NAMALWA (cell line): Measurements from ENCODE around the gene ROR1.
"Not testable (repeated sequence)": the region's sequence is repeated elsewhere in the genome, so short reads cannot be mapped to it uniquely, and the experiment has no call there.

Experiments
- DNase-seq: peaks from one replicate; pipeline ENCODE4 v3.0.0-alpha.2; 2015; ENCODE audit warnings: low spot score

The ROR1 gene

DNA sequence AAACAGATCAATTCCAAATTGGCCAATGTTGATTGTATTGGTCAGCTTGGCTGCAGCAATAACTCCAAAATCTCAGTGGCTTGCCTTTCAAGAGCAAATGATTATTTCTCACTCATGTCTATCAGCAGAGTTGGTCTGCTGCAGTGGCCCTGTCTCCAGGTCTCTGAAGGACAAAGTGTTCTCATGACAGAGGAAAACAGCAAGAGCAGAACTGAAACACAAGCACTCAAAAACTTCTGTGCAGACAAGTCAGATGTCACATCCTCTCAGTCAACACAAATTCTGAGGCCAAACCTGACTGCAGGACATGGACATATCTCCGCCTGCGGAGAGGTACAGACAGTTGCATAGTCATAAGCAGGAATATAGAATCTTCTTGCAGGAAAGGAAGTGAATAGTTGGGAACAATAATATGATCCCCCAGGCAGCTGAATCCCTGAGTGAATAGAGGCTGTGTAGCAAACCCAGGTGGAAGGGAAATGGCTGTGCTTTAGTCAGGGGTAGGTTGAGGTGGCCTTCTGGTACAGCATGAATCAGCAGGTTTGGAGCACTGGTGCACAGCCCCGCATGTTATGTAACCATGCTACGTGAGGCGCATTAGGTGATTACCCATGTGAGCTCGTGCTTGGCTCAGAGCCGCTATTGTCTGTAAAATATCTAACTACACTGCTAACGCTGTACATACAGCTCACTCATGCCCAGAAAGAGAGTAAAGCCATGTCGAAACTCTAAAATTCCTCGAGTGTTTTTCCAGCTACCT lies 412.5 kb downstream of the ROR1 start:
- no peak for DNase-seq

DNA sequence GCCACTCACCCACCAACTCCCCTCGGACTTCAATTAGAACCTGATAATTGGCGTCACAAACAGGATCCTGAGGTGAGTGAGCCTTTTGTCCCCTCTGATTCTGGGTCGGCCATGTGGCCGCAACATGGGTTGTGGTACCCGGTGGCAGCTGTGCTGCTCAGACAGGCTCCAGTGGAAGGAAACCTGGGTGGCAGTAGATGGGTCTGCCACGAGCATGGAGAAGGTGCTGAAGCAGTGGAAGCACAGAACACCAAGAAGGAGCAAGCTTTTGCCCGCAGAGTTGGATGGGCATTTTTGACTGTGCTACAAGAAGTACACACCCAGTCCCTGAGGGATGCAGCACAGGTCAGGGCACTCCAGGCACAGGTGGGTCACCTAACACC lies 413.1 kb downstream of the ROR1 start:
- DNase-seq, result no peak

DNA sequence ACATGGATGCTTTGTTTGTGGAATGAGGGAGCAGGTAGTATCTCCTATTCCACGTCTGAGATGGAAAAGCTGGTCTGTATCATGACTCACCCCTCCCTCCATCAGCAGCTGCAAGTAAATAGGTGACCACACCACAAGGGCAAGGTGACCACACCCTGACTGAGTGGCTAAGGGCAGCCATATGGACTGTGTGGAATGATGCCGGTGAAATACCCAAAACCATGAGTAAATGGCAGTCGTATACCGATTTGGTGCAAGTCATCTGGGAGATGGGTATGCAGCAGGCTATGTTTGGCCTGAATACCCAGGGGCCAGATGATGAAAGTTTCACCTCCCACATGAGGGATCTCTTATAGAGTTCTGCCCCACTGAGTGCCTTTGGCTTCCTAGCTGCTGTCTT lies 413.8 kb downstream of the ROR1 start:
- no peak for DNase-seq

DNA sequence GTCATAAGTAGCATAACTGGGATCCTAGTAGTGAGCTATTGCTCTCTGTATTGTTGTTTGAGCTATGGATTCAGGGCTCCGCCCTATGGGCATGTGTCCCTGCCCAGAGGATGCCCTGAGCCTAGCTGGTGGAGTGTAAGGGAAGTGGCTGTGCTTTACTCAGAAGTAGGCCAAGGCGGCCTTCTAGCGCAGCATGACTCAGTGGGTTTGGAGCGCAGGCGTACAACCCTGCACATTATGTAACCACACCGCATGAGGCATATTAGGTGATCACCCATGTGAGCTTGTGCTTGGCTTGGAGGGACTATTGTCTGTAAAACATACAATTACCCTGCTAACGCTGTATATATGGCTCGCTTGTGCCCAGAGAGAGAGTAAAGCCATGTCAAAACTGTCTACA lies 418.5 kb downstream of the ROR1 start:
- no peak for DNase-seq

DNA sequence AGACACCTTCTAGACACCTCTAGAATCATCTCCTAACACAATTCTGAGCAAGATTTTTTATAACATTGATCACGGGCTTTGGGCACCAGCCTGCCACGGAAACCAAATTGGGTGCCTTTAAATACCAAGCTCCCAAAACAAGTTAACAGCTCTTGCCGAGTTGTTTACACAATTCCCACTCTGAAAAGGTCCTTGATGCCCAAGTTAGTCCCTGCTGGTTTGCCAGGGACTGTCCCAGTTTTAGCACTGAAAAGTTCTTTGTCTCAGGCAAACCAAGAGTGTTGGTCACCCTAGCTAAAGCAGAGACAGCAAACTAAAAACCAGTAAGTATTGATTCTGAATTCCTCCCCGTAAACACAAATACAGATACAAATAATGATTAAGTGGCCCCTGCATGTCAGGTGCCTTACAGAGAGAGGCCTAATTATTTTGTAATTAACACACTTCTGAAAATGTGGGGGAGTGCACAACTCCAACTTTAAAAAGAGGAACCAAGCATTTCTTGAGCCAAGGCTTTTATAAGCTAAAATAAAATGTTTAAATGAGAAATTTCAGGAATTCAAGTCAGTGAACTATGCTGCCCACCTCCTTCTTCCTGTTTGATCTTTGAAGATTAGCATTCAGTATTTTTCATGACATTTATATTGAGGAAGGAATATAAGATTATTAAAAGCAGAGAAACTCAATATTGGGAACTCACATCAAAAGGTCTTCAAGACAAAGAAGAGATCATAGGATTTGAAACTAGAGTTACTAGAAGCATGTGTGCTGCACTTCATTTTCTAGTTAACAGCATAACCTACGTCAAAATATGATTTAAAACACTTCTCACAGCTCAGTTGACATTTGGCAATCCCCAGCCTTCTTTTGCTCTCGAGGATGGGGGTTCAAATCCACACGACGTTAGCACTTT lies 420.6 kb downstream of the ROR1 start:
- no peak for DNase-seq

DNA sequence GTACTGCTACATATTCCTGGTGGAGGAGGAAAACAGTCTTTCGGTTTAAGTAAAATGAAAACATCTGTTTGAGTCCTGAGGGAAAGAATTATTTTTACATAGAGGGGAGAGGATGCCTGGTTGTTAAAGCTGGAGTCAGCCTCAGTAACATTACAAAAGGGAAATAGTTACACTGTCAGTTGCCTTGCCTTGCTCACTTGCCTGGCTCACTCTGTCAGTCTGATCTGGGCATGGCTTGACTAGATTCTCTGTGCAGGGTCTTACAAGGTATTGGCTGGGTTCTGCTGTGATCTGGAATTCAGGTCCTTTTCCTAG lies 421.2 kb downstream of the ROR1 start:
- no peak for DNase-seq

DNA sequence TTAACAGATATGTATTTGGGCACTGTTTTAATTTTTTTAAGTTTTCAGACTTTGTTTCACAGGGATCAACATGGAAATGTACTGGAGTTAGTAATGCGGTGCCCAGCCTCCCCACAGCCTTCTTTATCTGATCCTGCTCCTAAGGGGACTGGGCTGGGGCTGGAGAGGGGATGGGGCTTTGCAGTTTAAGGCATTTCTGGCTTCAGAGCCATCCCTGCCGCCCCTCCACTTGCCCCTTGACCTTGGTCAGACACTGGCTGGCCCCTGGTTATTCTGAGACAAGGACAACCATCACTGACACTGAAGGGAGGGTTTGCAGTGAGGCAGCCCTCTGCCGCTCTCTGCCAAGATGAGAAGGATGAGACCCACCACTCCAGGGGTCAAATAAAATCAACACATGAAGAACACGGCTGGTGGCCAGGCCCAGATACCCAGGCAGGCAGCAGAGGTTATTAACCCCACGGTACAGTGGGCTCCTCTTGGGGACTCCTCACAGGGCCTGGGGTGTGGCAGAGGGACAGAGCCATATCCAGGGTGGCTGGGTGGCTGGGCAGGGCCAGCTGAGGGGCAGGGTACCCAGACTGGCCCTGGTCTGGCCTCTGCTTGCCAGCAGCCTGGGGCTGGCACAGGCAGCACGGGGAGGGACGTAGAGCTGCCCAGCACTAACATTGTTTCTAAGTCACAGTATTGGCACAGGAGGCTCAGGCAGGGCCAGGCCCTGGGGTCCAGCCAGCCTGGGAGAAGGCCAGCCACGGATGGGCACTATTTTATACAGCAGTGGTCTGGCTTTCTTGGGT lies 422.5 kb downstream of the ROR1 start:
- no peak for DNase-seq

DNA sequence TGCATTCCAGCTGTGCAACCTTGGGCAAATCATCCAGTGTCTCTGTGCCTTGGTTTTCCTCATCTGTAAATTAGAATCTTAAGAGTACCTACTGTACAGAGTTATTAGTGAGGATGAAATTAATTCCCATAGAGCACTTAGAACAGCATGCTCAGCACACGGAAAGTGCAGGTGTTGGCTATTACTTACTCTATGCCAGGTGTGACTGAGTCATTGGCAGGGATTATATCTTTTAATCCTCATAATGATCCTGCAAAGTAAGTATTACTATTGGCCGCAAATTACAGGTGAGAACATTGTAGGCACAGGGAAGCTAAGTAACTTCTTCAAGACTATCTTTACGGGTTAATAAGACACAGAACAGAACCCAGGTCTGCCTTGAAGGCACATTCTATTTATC lies 423.3 kb downstream of the ROR1 start:
- DNase-seq, result no peak

DNA sequence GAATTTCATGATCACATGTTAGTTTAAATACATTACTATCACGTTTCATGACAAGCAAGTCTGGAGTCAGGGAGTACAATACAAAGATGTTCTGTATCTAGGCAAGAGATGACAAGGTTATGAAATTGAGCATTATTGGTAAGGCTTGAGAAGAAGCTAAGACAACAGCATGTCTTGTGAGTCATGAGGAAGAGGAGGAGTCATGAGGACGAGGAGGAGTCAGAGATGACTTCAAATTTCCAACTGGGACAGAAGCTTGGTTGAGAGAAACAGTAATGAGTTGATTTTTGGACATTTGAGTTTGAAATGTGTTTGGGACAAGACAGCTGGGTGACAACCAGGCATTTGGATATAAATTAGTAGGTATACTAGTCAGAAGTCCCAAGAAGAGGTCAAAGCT lies 425.3 kb downstream of the ROR1 start:
- no peak for DNase-seq

DNA sequence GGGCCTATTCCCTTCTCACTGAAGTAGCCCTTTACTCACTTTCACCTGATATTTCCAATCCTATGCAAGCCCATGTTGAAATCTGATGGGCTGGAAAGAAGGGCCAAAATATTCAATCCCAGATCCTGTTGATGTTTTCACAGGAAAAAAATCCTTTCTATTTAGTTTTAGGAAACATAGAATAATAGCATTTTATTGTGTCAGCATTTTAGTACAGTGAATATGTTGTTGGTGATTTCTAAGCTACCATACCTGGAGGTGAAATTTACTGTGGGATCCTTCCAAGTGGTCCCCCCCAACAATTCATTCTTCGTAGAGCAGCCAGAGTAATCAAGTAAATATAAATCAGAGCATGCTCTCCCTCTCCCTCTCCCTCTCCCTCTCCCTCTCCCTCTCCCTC lies 426.2 kb downstream of the ROR1 start:
- DNase-seq, result no peak

DNA sequence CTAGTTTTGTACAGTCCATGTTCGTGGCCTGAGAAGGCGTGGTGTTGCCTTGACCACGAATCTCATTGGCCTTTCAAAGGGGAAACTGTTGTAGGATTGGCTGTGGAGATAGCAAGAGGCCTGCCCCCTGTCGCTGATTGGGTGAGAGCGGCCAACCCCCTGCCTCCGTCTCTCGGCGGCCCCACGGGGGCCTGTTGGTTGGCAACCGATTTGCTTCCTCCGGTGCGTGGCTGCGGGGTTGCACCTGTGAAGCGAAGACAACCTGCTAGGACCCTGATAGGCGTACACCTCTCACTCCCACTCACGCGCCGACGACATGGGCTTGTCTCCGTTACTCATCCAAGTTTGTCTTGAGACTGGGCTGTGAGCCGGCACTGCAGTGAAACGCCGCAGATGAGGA lies 429.6 kb downstream of the ROR1 start, which contains the start of gene UBE2U:
UBE2U (plus strand) TSS at position 204 of the 400 bp plus-strand sequence. CDS start 428 bp downstream, outside the sequence.
- DNase-seq, result no peak

DNA sequence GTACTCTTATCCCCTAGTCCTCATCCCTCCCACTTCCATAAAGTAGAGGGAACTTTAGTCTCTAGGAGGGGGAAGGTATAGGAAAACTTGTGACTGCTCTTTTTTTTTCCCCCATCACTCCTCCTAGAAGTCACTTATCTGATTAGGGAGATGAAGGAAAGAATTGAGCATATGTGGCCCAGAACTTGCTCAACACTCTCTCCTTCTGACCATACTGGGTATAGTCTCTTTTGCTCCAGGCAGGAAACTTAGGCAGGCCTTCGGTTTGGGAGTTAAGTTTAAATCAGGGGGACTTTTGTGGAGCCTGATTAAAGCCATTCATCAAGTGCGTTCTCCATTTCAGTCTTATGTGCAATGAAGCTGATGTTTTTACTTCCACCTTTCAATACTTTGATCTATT lies 435.4 kb downstream of the ROR1 start:
- no peak for DNase-seq

DNA sequence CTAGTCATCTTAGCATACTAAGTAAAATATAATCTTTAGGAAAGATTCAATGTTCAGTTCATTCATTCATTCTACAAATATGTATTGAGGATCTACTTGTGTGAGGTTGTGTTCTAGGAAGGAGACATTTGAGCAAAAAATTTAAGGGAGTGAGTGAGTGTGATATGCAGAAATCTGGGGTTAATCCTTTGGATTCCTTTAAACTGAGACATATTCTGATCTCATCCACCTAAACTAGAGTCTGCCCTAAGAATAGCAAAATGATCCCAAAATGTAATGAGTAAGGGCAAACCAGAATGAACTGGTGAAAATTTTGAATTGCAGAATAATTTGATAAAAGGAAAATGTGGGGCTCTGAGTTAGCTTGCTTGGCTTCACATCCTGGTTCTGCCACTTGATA lies 438.2 kb downstream of the ROR1 start:
- DNase-seq, result no peak

DNA sequence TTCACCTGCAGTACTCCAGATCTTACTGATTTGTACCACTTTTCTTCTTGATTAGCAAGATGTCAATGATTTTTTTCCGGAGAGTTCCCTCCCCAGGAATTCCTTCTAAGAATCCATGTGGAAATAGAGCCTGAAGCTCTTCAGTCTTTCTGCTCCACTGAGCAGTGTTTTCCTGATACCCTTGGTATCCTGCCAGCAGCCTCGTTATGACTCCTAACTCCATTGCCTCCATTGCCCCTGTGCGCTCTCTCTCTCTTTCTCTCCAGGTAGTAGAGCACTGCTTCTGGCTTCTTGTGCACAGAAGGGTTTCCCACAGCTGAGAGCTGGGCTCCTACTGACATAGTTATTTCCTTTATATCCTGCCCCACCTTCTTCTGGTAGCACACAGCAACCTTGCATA lies 441.8 kb downstream of the ROR1 start:
- DNase-seq, result no peak

DNA sequence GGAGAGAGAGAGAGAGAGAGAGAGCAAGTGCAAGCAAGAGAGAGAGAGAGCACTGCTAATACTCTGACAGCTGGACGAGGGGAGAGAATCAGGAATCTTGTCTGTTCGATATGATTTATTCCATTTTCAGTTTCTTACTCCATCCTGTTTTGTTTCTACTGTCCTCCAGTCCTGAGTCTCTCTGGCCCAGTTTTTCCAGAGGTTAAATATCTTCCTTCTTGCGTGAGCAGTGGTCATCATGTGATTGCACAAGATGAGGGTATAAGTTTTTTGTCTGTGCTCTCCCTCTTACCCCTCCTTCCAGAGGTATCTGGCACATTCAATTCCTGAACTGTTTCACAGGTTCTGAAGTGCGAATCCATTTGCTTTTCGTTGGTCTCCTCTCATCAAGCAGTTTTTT lies 446.4 kb downstream of the ROR1 start:
- DNase-seq, result no peak

DNA sequence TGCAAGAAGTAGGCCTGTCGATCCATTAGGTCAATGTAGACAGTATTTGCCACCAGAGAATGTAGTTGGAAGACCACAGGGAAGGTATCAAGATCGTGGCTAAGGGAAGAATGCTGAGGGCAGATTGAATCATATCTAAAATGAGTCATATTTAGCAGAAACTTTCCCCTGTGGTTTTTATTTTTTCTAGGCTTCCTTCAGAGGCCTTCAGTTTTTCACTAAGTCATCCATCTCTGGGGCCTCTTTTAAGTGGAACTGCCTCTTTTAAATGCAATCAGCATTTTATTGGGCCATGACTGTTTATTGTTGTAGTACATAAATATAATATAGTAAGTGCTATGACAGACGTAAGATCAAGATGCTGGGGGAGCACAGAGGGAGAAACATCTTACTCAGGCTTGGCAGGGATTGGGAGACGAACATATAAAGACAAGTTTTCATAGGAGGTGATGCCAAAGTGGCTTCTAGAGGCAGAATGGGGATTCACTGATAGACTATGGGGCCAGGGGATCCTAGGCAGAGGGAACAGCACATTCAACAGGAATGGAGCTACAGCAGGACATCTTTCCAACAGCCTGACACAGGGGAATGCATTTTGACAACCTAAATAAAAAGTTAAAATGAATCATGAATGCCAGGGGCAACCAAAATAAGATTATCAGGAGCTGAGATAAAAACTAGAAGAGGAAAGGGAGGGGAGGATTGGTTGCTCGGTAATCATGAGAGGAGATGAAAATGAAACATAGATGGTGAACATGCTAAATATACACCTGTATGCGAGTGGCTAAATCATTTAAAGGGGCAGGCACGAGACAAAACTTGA lies 449.7 kb downstream of the ROR1 start:
- no peak for DNase-seq

DNA sequence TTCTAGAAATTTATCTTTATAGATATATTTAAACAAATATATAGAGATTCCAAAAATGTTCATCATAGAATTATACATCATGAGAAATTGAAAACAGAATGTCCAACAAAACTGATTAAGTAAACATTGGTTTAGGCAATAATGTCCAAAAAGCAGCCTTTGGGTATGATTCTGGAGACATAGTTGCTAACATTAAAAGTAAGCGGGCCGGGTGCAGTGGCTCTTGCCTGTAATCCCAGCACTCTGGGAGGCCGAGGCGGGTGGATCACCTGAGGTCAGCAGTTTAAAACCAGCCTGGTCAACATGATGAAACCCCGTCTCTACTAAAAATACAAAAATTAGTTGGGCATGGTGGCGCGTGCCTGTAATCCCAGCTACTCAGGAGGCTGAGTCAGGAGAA lies 450.4 kb downstream of the ROR1 start:
- not testable (repeated sequence) for DNase-seq

DNA sequence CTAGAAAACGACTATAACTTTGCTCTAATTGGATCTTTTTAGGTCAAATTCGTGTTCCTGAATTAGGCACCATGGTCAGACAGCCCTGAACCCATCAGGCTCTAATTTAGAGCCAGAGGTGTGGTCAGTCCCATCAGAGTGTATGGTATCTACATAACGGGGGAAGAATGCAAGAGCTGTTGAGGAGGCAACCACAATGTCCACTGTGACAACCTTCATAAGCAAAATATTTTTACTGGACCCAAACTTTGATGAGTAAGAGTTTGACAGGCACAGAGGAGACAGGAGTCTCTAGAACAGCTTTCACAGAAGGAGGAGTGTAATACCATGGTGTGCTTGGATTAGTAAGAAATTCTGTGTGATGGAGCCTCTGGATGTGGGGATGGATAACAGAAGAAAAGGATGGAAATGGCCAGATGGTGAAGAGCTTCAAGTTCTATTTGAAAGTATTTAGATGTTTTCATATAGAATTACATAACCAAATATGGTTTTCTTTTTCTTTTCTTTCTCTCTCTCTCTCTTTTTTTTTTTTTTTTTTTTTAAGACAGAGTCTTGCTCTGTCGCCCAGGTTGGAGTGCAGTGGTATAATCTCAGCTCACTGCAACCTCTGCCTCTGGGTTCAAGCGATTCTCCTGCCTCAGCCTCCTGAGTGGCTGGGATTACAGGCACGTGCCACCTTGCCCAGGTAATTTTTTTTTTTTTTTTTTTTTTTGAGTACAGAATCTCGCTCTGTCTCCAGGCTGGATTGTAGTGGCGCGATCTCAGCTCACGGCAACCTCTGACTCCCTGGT lies 454.5 kb downstream of the ROR1 start:
- no peak for DNase-seq

DNA sequence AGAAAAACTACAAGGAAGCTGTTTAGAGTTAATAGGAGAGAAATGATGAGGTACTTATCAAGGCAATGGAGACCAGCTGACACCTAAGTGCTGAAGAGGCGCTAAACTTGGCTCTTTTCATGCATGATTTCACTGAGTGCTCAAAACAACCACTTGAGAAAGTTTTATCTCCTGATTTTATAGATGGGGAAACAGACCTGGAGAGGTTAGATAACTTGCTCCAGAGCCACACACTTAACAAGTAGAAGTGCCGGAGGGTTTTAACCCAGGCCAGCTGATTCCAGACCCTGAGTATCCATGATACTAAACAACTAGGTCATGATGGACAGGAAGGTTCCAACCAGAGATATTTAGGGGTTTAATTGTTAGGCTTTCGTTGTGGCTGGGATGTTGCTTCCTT lies 455.5 kb downstream of the ROR1 start:
- no peak for DNase-seq
